Muscle layer of colon (tissue), 2 donors: Measurements from ENCODE around the gene RIMS4.

Experiments used
- H3K27ac ChIP-seq: one replicate; pipeline ENCODE4 v1.7.0; 2013; ENCODE audit warnings: low read depth, mild to moderate bottlenecking, low read length, moderate library complexity
- H3K27me3 ChIP-seq, 2 donors: one replicate each; pipeline ENCODE4 v1.7.0; 2013; ENCODE audit warnings: low read length in 2 of 2, mild to moderate bottlenecking in 2 of 2; ENCODE audit not compliant: insufficient read depth in 2 of 2, control insufficient read depth in 1 of 2
- H3K36me3 ChIP-seq: one replicate; pipeline ENCODE4 v1.7.0; 2013; ENCODE audit warnings: mild to moderate bottlenecking, low read length; ENCODE audit not compliant: insufficient read depth
- H3K4me1 ChIP-seq: one replicate; pipeline ENCODE4 v1.7.0; 2013; ENCODE audit warnings: mild to moderate bottlenecking, low read length; ENCODE audit not compliant: insufficient read depth
- H3K4me3 ChIP-seq, 2 donors: one replicate each; pipeline ENCODE4 v1.7.0; 2013; ENCODE audit warnings: low read length in 2 of 2, low read depth in 1 of 2, mild to moderate bottlenecking in 1 of 2, moderate library complexity in 1 of 2
- H3K9ac ChIP-seq: one replicate; pipeline ENCODE4 v1.7.0; 2013; ENCODE audit warnings: low read length
- H3K9me3 ChIP-seq: one replicate; pipeline ENCODE4 v1.7.0; 2013; ENCODE audit warnings: mild to moderate bottlenecking, low read length
- donor health status: abdominal sarcoma.
- donor health status: Adenocarcinoma of cecum.

Gene RIMS4

DNA sequence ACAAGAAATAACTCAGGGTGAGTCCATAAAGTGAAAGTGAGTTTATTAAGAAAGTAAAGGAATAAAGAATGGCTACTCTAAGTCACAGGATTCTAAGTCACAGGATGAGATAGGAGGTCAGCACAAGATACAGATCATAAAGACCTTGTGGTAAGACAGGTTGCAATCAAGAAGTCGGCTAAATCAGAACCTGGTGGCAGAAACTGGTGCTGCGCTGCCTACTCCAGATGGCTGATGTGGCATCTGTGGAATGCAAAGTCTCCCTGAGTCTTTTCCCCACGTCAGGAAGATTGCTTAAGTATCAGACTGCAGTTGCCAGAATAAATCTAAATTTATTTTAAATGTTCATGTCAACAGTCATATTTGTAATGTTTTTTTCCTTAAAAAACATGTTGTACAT is 75.4 kb downstream of the RIMS4 start:
- no peaks in the 10 kb centered on the region for H3K4me1 ChIP-seq
- H3K9me3 ChIP-seq, result no peaks in the 10 kb centered on the region
- no peaks in the 10 kb centered on the region for H3K27me3 ChIP-seq
- H3K27ac ChIP-seq, result no peak overlapping the region
- H3K4me3 ChIP-seq, result no peak overlapping the region
- H3K36me3 ChIP-seq, result no peaks in the 10 kb centered on the region
- H3K9ac ChIP-seq, result no peak overlapping the region

DNA sequence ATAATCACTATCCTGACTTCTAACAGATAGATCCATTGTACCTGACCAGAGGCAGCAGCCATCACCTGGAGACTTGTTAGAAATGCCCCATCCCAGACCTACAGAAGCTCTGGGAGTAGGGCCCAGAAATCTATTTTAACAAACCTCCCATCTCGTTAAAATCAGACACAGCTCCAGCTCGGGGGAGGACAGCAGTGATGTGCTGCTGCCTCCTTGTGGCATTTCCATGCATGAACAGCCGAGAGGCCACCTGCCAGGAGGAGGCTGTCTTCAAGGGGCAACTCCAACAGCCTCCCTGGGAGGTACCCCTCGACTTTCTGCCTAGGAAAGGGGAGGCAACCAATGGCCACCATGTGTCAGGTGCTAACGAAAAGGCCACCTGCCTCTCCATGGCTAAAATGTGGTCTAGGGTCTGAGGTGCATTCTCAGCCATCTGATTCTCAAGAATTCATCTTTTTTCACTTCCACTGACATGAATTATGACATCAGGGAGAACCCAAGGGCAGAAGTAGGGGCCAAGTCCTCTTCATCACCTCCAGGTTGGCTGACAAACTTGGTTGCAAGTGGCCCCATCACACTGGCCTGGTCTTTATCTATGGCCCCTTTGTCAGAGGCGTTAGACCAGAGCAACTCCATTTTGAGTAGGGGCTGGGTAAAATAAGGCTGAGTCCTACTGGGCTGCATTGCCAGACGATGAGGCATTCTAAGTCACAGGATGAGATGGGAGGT is 76.8 kb downstream of the RIMS4 start:
- no peaks in the 10 kb centered on the region for H3K27me3 ChIP-seq
- H3K4me1 ChIP-seq, result peaks cover 6% of the 10 kb centered on the region
- no peaks in the 10 kb centered on the region for H3K36me3 ChIP-seq
- H3K9me3 ChIP-seq, result no peaks in the 10 kb centered on the region
- H3K4me3 ChIP-seq, result no peak overlapping the region
- H3K27ac ChIP-seq, result no peak overlapping the region
- H3K9ac ChIP-seq, result no peak overlapping the region

- H3K27ac ChIP-seq, result no peak overlapping the region
These were observed 78.0 kb downstream of the RIMS4 start for GRCh38 chr20:44732327-44732726.

DNA sequence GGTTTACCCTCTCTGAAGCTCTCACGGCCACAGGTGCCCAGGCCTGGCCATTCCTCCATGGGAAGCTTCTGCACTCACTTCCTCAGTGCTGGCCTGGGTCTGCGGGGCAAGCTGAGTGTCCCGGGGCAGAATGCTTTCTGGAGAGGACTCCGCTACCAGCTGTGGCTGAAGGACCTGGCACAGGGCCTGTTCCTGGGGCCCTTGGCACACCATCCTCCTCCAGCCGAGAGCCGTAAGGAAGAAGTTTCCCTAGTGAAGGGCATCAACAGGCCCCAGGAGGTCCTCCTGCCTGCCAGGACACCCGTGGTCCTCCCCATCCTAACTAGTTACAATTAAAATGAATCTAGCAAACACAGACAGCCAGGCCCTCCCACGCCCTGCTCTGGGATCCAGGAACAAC is 78.7 kb downstream of the RIMS4 start:
- H3K27me3 ChIP-seq, result no peaks in the 10 kb centered on the region
- no peak overlapping the region for H3K27ac ChIP-seq
- no peak overlapping the region for H3K4me3 ChIP-seq
- peaks cover 6% of the 10 kb centered on the region for H3K4me1 ChIP-seq
- no peaks in the 10 kb centered on the region for H3K36me3 ChIP-seq
- H3K9me3 ChIP-seq, result no peaks in the 10 kb centered on the region
- H3K9ac ChIP-seq, result no peak overlapping the region

More at GRCh38 chr20:44732327-44732726, 78.0 kb downstream of the RIMS4 start:
- H3K9me3 ChIP-seq, result no peaks in the 10 kb centered on the region
- no peak overlapping the region for H3K9ac ChIP-seq
- H3K27me3 ChIP-seq, result no peaks in the 10 kb centered on the region
- H3K4me3 ChIP-seq, result no peak overlapping the region
- H3K36me3 ChIP-seq, result no peaks in the 10 kb centered on the region
- H3K4me1 ChIP-seq, result peaks cover 6% of the 10 kb centered on the region

GRCh38 chr20:44730441-44730840 is 79.9 kb downstream of the RIMS4 start:
- H3K36me3 ChIP-seq, result no peaks in the 10 kb centered on the region
- H3K4me1 ChIP-seq, result peaks cover 6% of the 10 kb centered on the region
- no peak overlapping the region for H3K9ac ChIP-seq
- H3K4me3 ChIP-seq, result no peak overlapping the region
- no peaks in the 10 kb centered on the region for H3K27me3 ChIP-seq
- no peaks in the 10 kb centered on the region for H3K9me3 ChIP-seq
- no peak overlapping the region for H3K27ac ChIP-seq

GRCh38 chr20:44728801-44729443 is 81.4 kb downstream of the RIMS4 start:
- no peaks in the 10 kb centered on the region for H3K36me3 ChIP-seq
- no peak overlapping the region for H3K9ac ChIP-seq
- H3K27ac ChIP-seq, result no peak overlapping the region
- H3K9me3 ChIP-seq, result no peaks in the 10 kb centered on the region
- peaks cover 6% of the 10 kb centered on the region for H3K4me1 ChIP-seq
- H3K27me3 ChIP-seq, result peaks cover 0 to 7% of the 10 kb centered on the region in 2 donors
- H3K4me3 ChIP-seq, result no peak overlapping the region

DNA sequence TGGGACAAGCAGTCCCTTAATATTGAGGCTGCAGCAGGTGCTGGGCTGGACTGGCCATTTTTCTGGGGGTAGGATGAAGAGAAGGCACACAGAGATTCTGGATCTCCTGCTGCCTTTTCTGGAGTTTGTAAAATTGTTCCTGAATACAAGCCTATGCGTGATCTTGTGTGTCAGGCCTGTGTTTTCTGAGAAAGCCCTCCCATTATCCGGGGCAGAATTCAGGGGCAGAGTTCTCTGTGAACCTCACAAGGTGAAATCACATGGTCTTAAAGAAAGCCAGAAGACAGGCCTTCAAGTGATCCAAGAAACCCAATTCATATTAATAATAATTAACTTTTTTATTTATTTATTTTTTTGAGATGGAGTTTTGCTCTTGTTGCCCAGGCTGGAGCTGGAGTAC is 82.7 kb downstream of the RIMS4 start:
- no peaks in the 10 kb centered on the region for H3K9me3 ChIP-seq
- H3K36me3 ChIP-seq, result no peaks in the 10 kb centered on the region
- no peak overlapping the region for H3K27ac ChIP-seq
- peaks cover 6% of the 10 kb centered on the region for H3K4me1 ChIP-seq
- H3K9ac ChIP-seq, result no peak overlapping the region
- H3K27me3 ChIP-seq, result peaks cover 0 to 7% of the 10 kb centered on the region in 2 donors
- H3K4me3 ChIP-seq, result no peak overlapping the region

GRCh38 chr20:44727039-44727438 is 83.3 kb downstream of the RIMS4 start:
- peaks cover 6% of the 10 kb centered on the region for H3K4me1 ChIP-seq

DNA sequence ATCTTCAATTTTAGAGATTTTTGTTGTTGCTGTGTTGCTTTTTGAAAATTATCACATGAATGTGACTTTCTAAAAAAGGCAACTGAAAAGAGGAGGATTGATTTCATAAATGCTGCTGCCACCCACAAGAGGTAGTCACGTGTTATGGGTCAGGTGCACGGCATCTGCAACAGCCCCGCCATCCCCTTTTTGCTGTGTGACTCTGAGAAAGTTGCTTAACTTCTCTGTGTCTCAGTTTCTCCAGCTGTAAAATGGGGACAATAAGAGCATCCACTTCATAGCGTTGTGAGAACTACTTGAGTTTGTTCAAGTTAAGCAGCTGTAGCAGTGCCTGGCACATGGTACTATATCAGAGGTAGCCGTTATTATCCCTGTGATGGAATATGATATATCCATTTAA is 84.5 kb downstream of the RIMS4 start:
- H3K36me3 ChIP-seq, result no peaks in the 10 kb centered on the region
- H3K9me3 ChIP-seq, result no peaks in the 10 kb centered on the region
- no peak overlapping the region for H3K9ac ChIP-seq
- H3K4me3 ChIP-seq, result no peak overlapping the region
- peaks cover 6% of the 10 kb centered on the region for H3K4me1 ChIP-seq
- peaks cover 0 to 7% of the 10 kb centered on the region in 2 donors for H3K27me3 ChIP-seq
- H3K27ac ChIP-seq, result no peak overlapping the region

More at GRCh38 chr20:44727039-44727438, 83.3 kb downstream of the RIMS4 start:
- Histone ChIP-seq H3K27me3 (peaks cover 0 to 7% of the 10 kb centered on the region in 2 donors), H3K9me3 (no peaks in the 10 kb centered on the region), H3K36me3 (no peaks in the 10 kb centered on the region), H3K9ac (no peak overlapping the region), H3K4me3 (no peak overlapping the region), H3K27ac (no peak overlapping the region)

GRCh38 chr20:44724423-44725091 is 85.8 kb downstream of the RIMS4 start:
- H3K36me3 ChIP-seq, result no peaks in the 10 kb centered on the region

GRCh38 chr20:44723798-44724362 is 86.5 kb downstream of the RIMS4 start:
- Histone ChIP-seq H3K9me3 (no peaks in the 10 kb centered on the region), H3K4me1 (peaks cover 5% of the 10 kb centered on the region), H3K27ac (no peak overlapping the region), H3K27me3 (peaks cover 0 to 7% of the 10 kb centered on the region in 2 donors), H3K36me3 (no peaks in the 10 kb centered on the region), H3K4me3 (no peak overlapping the region), H3K9ac (no peak overlapping the region)

More at GRCh38 chr20:44724423-44725091, 85.8 kb downstream of the RIMS4 start:
- no peak overlapping the region for H3K4me3 ChIP-seq
- H3K9me3 ChIP-seq, result no peaks in the 10 kb centered on the region
- no peak overlapping the region for H3K9ac ChIP-seq
- no peak overlapping the region for H3K27ac ChIP-seq
- peaks cover 11% of the 10 kb centered on the region for H3K4me1 ChIP-seq
- H3K27me3 ChIP-seq, result peaks cover 0 to 7% of the 10 kb centered on the region in 2 donors
